Chondrocyte (in vitro differentiated cells): ENCODE results near the gene OLA1. TPM values are rescaled to one million over a fixed set of nuclear protein-coding genes. Genes with fewer than 3 reads are reported as not detected.

Source experiments
- DNase-seq: peaks from one replicate; pipeline ENCODE4 v3.0.0; 2021; ENCODE audit warnings: mixed read lengths, low spot score
- H3K27ac Mint-ChIP-seq: one replicate; pipeline ENCODE4 v1.8.0; 2021; ENCODE audit warnings: mild to moderate bottlenecking, moderate library complexity, mixed read lengths; ENCODE audit not compliant: unreplicated experiment
- H3K27me3 Mint-ChIP-seq: 2 replicates; pipeline ENCODE4 v1.8.0; 2021; ENCODE audit warnings: low read depth, mixed read lengths
- H3K36me3 Mint-ChIP-seq: 2 replicates; pipeline ENCODE4 v1.8.0; 2021; ENCODE audit warnings: low read depth, mixed read lengths
- H3K4me1 Mint-ChIP-seq: 2 replicates; pipeline ENCODE4 v1.8.0; 2021; ENCODE audit warnings: low read depth, mild to moderate bottlenecking, mixed read lengths
- H3K4me3 Mint-ChIP-seq: one replicate; pipeline ENCODE4 v1.8.0; 2021; ENCODE audit warnings: mild to moderate bottlenecking, moderate library complexity, mixed read lengths; ENCODE audit not compliant: unreplicated experiment
- H3K9me3 Mint-ChIP-seq: 2 replicates; pipeline ENCODE4 v1.8.0; 2021; ENCODE audit warnings: low read depth, mixed read lengths
- total RNA-seq: library from RNA; stranded (reverse); gene quantifications from 3 replicates; pipeline ENCODE4 v1.2.1, GENCODE V29; 2021
- TF ChIP-seq, protein P1 (sequence below): fragments of 200-600 bp; sonication (generic); IDR thresholded peaks from 2 replicates; pipeline ENCODE4 v1.5.0; 2021; ENCODE audit warnings: antibody characterized with exemption, mild to moderate bottlenecking, moderate library complexity

Gene OLA1
- total RNA-seq, 1 donor from 2014 or later, result 77.5 TPM

DNA sequence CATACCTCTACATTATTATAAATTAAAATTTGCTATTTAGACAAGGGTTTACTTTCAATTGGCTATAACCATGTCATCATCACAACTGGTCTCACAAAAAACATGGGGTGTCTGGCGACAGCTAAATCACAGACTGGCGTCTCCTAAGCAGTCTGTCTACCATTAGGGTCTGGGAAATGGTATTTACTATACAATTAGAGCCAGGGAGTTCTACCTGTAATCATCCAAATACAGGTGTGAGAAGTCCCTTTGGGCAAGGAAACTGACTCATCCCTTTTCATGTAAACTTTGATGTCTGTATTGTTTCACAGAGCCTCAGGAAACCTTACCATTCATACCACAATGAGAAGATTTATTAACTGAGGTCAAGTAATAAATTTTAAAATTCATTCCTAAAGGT lies 126.7 kb downstream of the OLA1 start:
- TF ChIP-seq, protein P1, sequence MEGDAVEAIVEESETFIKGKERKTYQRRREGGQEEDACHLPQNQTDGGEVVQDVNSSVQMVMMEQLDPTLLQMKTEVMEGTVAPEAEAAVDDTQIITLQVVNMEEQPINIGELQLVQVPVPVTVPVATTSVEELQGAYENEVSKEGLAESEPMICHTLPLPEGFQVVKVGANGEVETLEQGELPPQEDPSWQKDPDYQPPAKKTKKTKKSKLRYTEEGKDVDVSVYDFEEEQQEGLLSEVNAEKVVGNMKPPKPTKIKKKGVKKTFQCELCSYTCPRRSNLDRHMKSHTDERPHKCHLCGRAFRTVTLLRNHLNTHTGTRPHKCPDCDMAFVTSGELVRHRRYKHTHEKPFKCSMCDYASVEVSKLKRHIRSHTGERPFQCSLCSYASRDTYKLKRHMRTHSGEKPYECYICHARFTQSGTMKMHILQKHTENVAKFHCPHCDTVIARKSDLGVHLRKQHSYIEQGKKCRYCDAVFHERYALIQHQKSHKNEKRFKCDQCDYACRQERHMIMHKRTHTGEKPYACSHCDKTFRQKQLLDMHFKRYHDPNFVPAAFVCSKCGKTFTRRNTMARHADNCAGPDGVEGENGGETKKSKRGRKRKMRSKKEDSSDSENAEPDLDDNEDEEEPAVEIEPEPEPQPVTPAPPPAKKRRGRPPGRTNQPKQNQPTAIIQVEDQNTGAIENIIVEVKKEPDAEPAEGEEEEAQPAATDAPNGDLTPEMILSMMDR, result no peak
- peaks cover 14% of the 10 kb centered on the region for H3K4me1 Mint-ChIP-seq
- H3K9me3 Mint-ChIP-seq, result no peaks in the 10 kb centered on the region
- no peaks in the 10 kb centered on the region for H3K36me3 Mint-ChIP-seq
- no peak overlapping the region for H3K27ac Mint-ChIP-seq
- H3K27me3 Mint-ChIP-seq, result no peaks in the 10 kb centered on the region
- no peak for DNase-seq
- H3K4me3 Mint-ChIP-seq, result no peak overlapping the region

DNA sequence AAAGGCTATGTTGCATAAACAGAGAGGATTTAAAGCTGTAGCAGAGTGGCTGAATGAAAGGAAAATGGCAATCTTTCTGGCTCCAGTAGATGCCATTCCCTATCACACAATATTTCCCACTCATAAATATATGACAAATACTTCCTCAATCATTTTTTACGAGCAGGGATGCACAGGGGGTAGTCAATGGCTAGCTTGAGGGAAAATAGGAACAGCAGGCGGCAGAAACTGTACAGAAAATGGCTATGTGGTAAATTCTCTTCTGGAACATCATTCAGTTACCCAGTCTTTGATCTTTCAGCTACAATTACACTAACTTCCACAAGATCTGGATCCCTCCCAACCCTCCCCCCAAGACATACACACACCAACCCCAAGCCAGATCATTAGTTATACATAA lies 127.2 kb downstream of the OLA1 start:
- DNase-seq, result no peak
- H3K27ac Mint-ChIP-seq, result no peak overlapping the region

DNA sequence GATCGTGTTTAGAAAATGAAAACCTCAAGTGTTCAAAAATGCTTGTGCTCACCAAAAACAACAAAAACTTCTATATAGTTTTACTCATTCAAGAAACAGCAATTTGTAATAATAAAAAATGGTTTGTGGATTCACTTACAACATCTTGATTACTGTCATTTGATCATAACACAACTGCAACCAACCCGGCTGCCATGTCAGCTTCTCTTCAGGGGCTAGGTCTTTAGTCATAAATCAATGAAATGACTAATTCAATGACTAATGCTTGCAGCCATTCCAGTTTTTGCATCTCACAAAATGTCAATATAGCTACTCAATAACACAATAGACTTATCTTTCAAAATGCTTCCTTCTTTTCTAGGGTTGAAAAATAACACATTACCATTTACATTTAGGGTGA lies 128.0 kb downstream of the OLA1 start:
- no peaks in the 10 kb centered on the region for H3K9me3 Mint-ChIP-seq
- no peak overlapping the region for H3K4me3 Mint-ChIP-seq
- TF ChIP-seq, protein P1, result no peak
- no peak for DNase-seq
- H3K27ac Mint-ChIP-seq, result no peak overlapping the region
- H3K36me3 Mint-ChIP-seq, result peaks cover 2% of the 10 kb centered on the region
- no peaks in the 10 kb centered on the region for H3K27me3 Mint-ChIP-seq
- peaks cover 14% of the 10 kb centered on the region for H3K4me1 Mint-ChIP-seq

More for the DNA sequence above, 127.2 kb downstream of the OLA1 start:
- H3K9me3 Mint-ChIP-seq, result no peaks in the 10 kb centered on the region
- H3K36me3 Mint-ChIP-seq, result no peaks in the 10 kb centered on the region
- H3K4me1 Mint-ChIP-seq, result peaks cover 14% of the 10 kb centered on the region
- no peaks in the 10 kb centered on the region for H3K27me3 Mint-ChIP-seq
- no peak overlapping the region for H3K4me3 Mint-ChIP-seq
- TF ChIP-seq, protein P1, result no peak

DNA sequence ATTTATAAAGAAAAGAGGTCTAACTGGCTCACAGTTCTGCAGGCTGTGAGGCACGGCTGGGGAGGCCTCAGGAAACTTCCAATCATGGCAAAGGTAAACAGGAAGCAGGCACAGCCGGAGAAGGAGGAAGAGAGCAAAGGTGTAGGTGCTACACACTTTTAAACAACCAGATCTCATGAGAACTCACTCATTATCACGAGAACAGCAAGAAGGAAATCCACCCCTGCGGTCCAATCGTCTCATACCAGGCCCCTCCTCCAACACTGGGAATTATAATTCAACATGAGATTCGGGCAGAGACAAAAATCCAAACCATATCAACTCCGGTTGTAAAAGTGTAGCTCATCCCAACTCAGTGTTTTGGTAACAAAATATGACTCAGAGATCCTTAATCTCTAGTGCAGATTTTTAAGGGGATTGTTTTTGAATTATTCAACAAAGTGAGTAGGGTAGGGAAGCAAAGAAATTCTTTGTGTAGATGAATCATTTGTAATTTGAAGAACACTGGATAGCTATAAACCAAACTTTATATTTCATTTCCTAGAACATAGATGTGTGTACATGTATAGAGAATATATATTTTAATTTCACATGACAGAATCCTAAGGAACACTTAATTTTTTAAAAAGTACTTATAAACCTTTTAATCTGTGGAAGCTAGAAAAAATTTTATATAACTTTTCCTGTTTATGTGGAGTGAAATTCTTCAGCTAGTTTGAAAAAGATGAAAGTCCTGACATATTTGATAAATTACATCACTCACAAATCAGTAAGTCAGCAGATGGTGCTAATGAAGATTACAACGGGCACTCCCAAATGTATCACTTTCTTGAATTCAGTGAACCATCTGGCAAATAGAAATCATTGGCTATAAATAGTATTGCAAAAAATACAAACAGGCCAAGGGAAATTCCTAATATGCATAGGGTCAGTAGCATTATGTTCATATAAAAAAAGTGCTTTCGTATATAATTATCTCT lies 130.1 kb downstream of the OLA1 start:
- Mint-ChIP-seq H3K4me3 (no peak overlapping the region), H3K9me3 (no peaks in the 10 kb centered on the region), H3K36me3 (peaks cover 2% of the 10 kb centered on the region), H3K4me1 (peaks cover 14% of the 10 kb centered on the region), H3K27ac (peak overlapping the region; percentile 84), H3K27me3 (no peaks in the 10 kb centered on the region)
- no peak for DNase-seq
- TF ChIP-seq, protein P1, result no peak

DNA sequence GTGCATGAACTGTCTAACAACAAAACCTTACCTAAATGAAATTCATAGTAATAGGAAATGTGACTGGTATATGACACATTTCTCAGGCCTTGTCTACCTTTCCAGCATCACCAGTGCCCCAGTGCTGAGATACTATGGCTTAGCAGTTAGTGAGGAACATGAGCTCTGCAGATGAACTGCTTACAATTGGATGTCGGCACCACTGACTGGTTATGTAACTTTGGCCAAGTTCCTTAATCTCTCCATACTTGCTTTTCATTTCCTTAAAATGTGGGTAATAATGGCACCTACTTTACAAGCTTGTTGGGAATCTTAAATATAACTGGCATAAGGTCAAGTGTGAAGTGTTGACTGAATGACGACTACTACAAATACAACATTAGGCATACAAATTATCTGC lies 136.3 kb downstream of the OLA1 start:
- H3K9me3 Mint-ChIP-seq, result no peaks in the 10 kb centered on the region
- no peak for DNase-seq
- no peak overlapping the region for H3K27ac Mint-ChIP-seq
- H3K36me3 Mint-ChIP-seq, result peaks cover 4% of the 10 kb centered on the region
- no peaks in the 10 kb centered on the region for H3K4me1 Mint-ChIP-seq
- TF ChIP-seq, protein P1, result no peak
- H3K27me3 Mint-ChIP-seq, result no peaks in the 10 kb centered on the region
- H3K4me3 Mint-ChIP-seq, result no peak overlapping the region
